Esophagus muscularis mucosa (tissue), 4 donors: ENCODE data around the gene E4F1. TPM values are rescaled to one million over a fixed set of nuclear protein-coding genes. Genes with fewer than 3 reads are reported as not detected.
A peak's percentile ranks its signal among the peaks of the same experiment; 100 is the strongest.

Source experiments
- DNase-seq: peaks from one replicate; pipeline ENCODE4 v3.0.0-alpha.2; 2017; ENCODE audit errors: extremely low spot score
- H3K27ac ChIP-seq, 4 donors: fragments of 200-600 bp; sonication (generic); replicated peaks in 1 of 4; 1 replicate in 3 of 4; 2 replicates in 1 of 4; pipeline ENCODE4 v1.5.1; 2016 to 2019; ENCODE audit warnings: mild to moderate bottlenecking in 1 of 4
- H3K27me3 ChIP-seq, 4 donors: fragments of 200-600 bp; sonication (generic); one replicate each; pipeline versions ENCODE4 v1.5.1 to v1.6.0; 2016 to 2019
- H3K36me3 ChIP-seq, 4 donors: fragments of 200-600 bp; sonication (generic); one replicate each; pipeline ENCODE4 v1.5.1; 2016 to 2019
- H3K4me1 ChIP-seq, 4 donors: fragments of 200-600 bp; sonication (generic); one replicate each; pipeline ENCODE4 v1.5.1; 2016 to 2019
- H3K4me3 ChIP-seq, 4 donors: fragments of 200-600 bp; sonication (generic); 1 replicate in 2 of 4; 2 replicates in 2 of 4; pipeline ENCODE4 v1.5.1; 2016 to 2019; ENCODE audit warnings: mild to moderate bottlenecking in 4 of 4, moderate library complexity in 1 of 4
- H3K9me3 ChIP-seq, 4 donors: fragments of 200-600 bp; sonication (generic); 1 replicate in 3 of 4; 2 replicates in 1 of 4; pipeline ENCODE4 v1.5.1; 2016 to 2019
- EP300 ChIP-seq: sonication (generic); formaldehyde crosslinking; IDR thresholded peaks from one replicate; pipeline ENCODE4 v1.6.1; 2017; ENCODE audit warnings: antibody characterized with exemption
- POLR2A ChIP-seq: fragments of 450-650 bp; IDR thresholded peaks from one replicate; pipeline ENCODE4 v1.6.1; 2017; ENCODE audit warnings: antibody characterized with exemption, moderate library complexity, mild to moderate bottlenecking, low read depth
- POLR2AphosphoS5 ChIP-seq, 2 donors: sonication (generic); formaldehyde crosslinking; IDR thresholded peaks; one replicate each; pipeline ENCODE4 v1.6.1; 2017; ENCODE audit warnings: antibody characterized with exemption in 2 of 2
- WGBS: methylation state at CpG from one replicate; pipeline ENCODE4 v1.1.5; 2018; 5-methylcytosine and 5-hydroxymethylcytosine counted together
- intact Hi-C: fragments of 100-400 bp; cut with DNase I; formaldehyde crosslinking; loops from one replicate; pipeline ENCODE4 v1.15.1; 2023
- total RNA-seq, 4 donors: library from RNA; depleted of rRNA; stranded (reverse); fragments of >200 nt; gene quantifications; one replicate each; pipeline versions ENCODE4 v1.1.0 to v1.2.1, GENCODE V29; 2016
- TF ChIP-seq, protein P1 (sequence below), 3 experiments: fragments of 200-600 bp in 2 of 3; fragments of 450-650 bp in 1 of 3; sonication (generic) in 2 of 3; IDR thresholded peaks; one replicate each; pipeline ENCODE4 v1.5.1; 2017 to 2019; ENCODE audit warnings: antibody characterized with exemption in 3 of 3, mild to moderate bottlenecking in 2 of 3, moderate library complexity in 1 of 3

The E4F1 gene
- total RNA-seq, 4 donors from 2014 or later, result 19.1 to 39.7 (median 28.5) TPM

DNA sequence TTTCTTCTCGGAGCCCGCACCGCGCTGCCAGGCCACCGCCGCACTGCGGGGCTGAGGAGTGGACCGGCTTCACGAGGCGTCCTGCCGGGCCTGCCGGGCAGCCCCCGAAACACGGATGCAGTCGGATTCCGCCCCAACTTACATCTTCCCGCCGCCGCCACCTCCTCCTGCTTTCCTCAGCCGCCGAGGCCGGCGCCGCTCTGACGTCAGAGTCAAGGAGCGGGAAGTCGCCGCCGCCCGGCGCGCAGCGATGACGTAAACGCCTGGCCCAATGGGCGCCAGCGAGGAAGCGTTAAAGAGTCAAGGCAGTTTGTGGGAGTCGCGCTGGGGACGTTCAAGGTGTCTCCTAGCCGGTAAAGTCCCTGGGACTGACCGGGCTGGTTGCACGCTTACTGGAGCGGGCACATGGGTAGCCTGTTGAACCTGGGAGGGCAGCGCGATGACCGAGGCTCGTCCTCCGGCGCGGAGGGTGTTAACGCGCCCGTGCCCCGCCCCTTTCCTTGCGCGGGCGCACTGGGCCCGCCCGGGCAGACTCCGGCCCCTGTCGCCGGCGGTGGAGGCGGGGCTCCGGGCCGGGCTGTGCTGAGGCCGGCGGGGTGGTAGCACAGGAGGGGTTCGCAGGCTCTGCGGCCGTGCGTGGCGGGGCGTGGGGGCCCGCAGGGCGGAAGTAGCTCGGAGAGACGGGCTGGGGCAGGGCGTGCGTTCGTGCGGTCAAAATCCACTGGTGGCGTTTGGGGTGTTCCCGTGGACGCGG is 44.7 kb downstream of the E4F1 start, which contains the start of gene RNPS1:
RNPS1 (minus strand) TSS at position 214 of the 754 bp plus-strand sequence. CDS start 3,483 bp downstream, outside the sequence.
- Histone ChIP-seq H3K4me1 (peaks cover 30 to 75% (median 49%) of the 10 kb centered on the region in 4 donors), H3K9me3 (no peaks in the 10 kb centered on the region), H3K36me3 (peaks cover 7 to 26% (median 15%) of the 10 kb centered on the region in 4 donors), H3K4me3 (peak within 1 kb of the TSS; percentile 82 to 91 (median 84)), H3K27me3 (no peaks in the 10 kb centered on the region), H3K27ac (peak within 1 kb of the TSS; percentile 87 to 97 (median 92))
- TF ChIP-seq, protein P1, sequence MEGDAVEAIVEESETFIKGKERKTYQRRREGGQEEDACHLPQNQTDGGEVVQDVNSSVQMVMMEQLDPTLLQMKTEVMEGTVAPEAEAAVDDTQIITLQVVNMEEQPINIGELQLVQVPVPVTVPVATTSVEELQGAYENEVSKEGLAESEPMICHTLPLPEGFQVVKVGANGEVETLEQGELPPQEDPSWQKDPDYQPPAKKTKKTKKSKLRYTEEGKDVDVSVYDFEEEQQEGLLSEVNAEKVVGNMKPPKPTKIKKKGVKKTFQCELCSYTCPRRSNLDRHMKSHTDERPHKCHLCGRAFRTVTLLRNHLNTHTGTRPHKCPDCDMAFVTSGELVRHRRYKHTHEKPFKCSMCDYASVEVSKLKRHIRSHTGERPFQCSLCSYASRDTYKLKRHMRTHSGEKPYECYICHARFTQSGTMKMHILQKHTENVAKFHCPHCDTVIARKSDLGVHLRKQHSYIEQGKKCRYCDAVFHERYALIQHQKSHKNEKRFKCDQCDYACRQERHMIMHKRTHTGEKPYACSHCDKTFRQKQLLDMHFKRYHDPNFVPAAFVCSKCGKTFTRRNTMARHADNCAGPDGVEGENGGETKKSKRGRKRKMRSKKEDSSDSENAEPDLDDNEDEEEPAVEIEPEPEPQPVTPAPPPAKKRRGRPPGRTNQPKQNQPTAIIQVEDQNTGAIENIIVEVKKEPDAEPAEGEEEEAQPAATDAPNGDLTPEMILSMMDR (IDR thresholded peaks at IDR 0.05), result peak in 1 of 3 experiments; percentile 25
- TF ChIP-seq POLR2AphosphoS5 (IDR thresholded peaks at IDR 0.05) (peak; percentile 98 to 99), EP300 (no peak), POLR2A (peak; percentile 99)
- peak; percentile 99 for DNase-seq
- intact Hi-C loops, result loop anchor here (10.0 kb wide), 1 partner anchor 237 kb away; no protein-coding TSS in a partner anchor
- WGBS, result under 1% methylated on average over 39 of the region's 88 CpGs

DNA sequence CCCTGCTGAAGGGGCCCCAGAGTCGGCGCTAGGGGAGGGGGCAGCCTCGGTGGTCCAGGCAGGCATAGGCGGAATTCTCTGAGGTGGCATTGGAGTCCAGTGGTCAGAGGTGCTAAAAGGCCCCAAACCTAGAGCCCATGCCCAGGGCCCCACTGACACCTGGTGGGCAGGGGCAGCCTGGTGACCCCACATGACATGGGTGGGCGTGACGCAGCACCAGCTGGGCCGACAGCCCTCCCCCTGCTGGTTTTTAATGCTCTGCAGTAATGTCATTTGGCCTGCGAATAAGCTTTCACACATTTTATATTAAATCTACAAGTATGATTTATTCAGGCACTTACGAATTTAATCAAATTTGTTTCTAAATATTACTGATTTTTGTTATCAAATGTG is 46.7 kb downstream of the E4F1 start:
- no peak for DNase-seq
- intact Hi-C loops, result no loop called here
- H3K36me3 ChIP-seq, result peaks cover 0 to 14% (median 2%) of the 10 kb centered on the region in 4 donors
- no peaks in the 10 kb centered on the region for H3K27me3 ChIP-seq
- no peak overlapping the region for H3K4me3 ChIP-seq
- 81% methylated on average over 8 of the region's 9 CpGs for WGBS
- peak overlapping the region in 2 of 4 donors; percentile 87 to 97 for H3K27ac ChIP-seq
- TF ChIP-seq POLR2A (no peak), EP300 (no peak), POLR2AphosphoS5 (IDR thresholded peaks at IDR 0.05) (no peak)
- TF ChIP-seq, protein P1 (IDR thresholded peaks at IDR 0.05), result no peak
- H3K4me1 ChIP-seq, result peaks cover 26 to 59% (median 45%) of the 10 kb centered on the region in 4 donors
- no peaks in the 10 kb centered on the region for H3K9me3 ChIP-seq

DNA sequence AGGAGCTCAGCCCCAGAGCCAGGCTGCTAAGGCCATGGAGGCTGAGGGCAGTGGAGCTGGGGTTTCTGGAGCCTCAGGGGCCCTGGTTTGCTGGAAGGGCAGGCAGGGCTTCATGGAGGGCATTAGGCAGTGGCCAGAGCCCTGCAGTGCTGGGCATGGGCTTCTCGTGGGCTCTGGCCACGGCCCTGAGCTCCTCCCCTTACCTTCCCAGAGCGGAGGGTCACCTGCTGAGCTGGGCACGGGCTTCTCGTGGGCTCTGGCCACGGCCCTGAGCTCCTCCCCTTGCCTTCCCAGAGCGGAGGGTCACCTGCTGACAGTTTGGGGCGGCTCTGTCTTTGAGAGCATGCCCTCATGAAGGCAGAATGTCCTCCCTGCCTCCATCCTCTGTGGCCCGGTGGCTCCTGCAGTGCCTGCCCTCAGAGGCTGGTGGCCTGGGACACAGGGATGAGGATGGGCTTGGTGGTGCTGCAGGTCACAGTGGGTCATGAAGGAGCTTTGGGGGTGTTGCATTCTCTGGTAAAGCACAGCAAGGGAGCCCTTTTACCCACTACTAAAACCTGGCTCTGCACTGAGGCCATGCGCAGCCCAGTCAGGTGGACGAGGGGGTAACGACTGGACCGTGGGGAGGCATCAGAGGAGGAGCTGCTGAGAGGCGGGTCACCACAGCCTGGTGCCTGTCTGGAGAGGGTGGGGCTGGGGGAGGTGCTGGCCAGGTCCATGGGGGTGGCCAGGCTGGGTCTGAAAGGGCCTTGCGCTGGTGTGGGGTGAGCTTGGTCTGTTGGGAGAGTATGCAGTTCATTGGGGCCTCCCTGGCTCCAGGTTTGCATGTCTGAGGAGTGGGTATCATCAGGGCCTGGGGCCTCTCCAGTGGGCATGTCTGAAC is 47.4 kb downstream of the E4F1 start:
- intact Hi-C loops, result no loop called here
- WGBS, result 93% methylated on average over 9 of the region's 15 CpGs
- Histone ChIP-seq H3K4me1 (peaks cover 20 to 51% (median 37%) of the 10 kb centered on the region in 4 donors), H3K27me3 (no peaks in the 10 kb centered on the region), H3K4me3 (no peak overlapping the region), H3K9me3 (no peaks in the 10 kb centered on the region), H3K36me3 (peaks cover 0 to 14% (median 1%) of the 10 kb centered on the region in 4 donors), H3K27ac (no peak overlapping the region)
- DNase-seq, result no peak
- TF ChIP-seq POLR2AphosphoS5 (IDR thresholded peaks at IDR 0.05) (no peak), POLR2A (no peak), EP300 (no peak)
- TF ChIP-seq, protein P1 (IDR thresholded peaks at IDR 0.05), result no peak

DNA sequence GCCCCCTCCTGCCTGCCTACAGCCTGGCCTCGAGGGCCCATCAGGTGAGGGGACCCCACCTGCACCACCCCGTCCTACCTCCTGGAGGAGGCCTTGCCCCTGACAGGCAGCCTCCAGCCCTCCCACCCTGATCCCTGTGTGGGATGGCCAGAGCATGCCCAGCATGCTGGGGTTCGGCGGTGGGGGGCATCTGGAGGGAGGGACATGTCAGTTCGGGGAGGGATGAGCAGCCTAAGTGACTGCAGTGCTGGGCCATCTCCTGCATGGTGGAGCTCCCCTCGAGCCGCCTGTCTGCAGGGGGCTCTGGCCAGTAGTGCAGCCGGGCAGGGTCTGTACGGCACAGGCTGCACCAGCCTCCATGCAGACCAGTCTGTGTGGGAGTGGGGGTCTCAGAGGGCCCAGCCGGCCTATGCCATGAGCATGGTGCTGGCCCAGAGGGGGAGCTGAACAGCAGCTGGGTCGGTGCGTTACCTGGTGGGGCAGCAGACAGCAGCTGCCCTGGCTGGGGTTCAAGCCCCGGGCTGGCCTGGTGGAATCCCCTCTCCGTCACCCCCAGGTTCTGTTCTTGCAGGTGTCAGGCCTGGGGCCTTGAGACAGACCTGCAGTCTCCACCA is 48.6 kb downstream of the E4F1 start:
- WGBS, result 85% methylated on average over 10 of the region's 14 CpGs
- H3K4me1 ChIP-seq, result peaks cover 12 to 41% (median 26%) of the 10 kb centered on the region in 4 donors
- no peaks in the 10 kb centered on the region for H3K9me3 ChIP-seq
- no peak overlapping the region for H3K4me3 ChIP-seq
- H3K36me3 ChIP-seq, result peaks cover 0 to 23% (median 4%) of the 10 kb centered on the region in 4 donors
- TF ChIP-seq, protein P1 (IDR thresholded peaks at IDR 0.05), result no peak
- no peak for TF ChIP-seq EP300
- TF ChIP-seq POLR2A, result no peak
- no peak for TF ChIP-seq POLR2AphosphoS5 (IDR thresholded peaks at IDR 0.05)
- intact Hi-C loops, result no loop called here
- H3K27me3 ChIP-seq, result no peaks in the 10 kb centered on the region
- H3K27ac ChIP-seq, result no peak overlapping the region
- no peak for DNase-seq
